Spleen (tissue), 13 donors: ENCODE data around the gene ST6GAL2. TPM values are rescaled to one million over a fixed set of nuclear protein-coding genes. Genes with fewer than 3 reads are reported as not detected.

Experiments used
- DNase-seq: peaks from one replicate; pipeline ENCODE4 v3.0.0-alpha.2; 2020
- H3K27ac ChIP-seq, 8 donors: fragments of 200-600 bp; sonication (generic) in 7 of 8; 1 replicate in 4 of 8; 2 replicates in 4 of 8; pipeline versions ENCODE4 v1.5.0 to v1.8.0; 2016 to 2021; ENCODE audit warnings: inconsistent platforms in 4 of 8, mild to moderate bottlenecking in 4 of 8, moderate library complexity in 1 of 8
- H3K27me3 ChIP-seq, 7 donors: fragments of 200-600 bp; sonication (generic) in 6 of 7; replicated peaks in 1 of 7; 1 replicate in 4 of 7; 2 replicates in 3 of 7; pipeline versions ENCODE4 v1.5.0 to v1.8.0; 2016 to 2021; ENCODE audit warnings: inconsistent platforms in 3 of 7, mild to moderate bottlenecking in 1 of 7
- H3K36me3 ChIP-seq, 6 donors: fragments of 200-600 bp; sonication (generic) in 5 of 6; 1 replicate in 4 of 6; 2 replicates in 2 of 6; pipeline versions ENCODE4 v1.5.0 to v1.8.0; 2016 to 2021; ENCODE audit warnings: inconsistent platforms in 2 of 6
- H3K4me1 ChIP-seq, 6 donors: fragments of 200-600 bp; sonication (generic) in 5 of 6; 1 replicate in 3 of 6; 2 replicates in 3 of 6; pipeline versions ENCODE4 v1.5.0 to v1.8.0; 2016 to 2021; ENCODE audit warnings: inconsistent platforms in 3 of 6
- H3K4me3 ChIP-seq, 8 donors: fragments of 200-600 bp; sonication (generic) in 7 of 8; 1 replicate in 4 of 8; 2 replicates in 4 of 8; pipeline versions ENCODE4 v1.5.0 to v1.8.0; 2016 to 2021; ENCODE audit warnings: inconsistent platforms in 4 of 8, mild to moderate bottlenecking in 4 of 8, moderate library complexity in 2 of 8
- H3K9me3 ChIP-seq, 8 donors: fragments of 200-600 bp; sonication (generic) in 7 of 8; 1 replicate in 4 of 8; 2 replicates in 4 of 8; pipeline versions ENCODE4 v1.5.0 to v1.8.0; 2016 to 2021; ENCODE audit warnings: inconsistent platforms in 4 of 8
- CTCF ChIP-seq, 11 experiments: fragments of 200-600 bp in 7 of 11; fragments of 450-650 bp in 4 of 11; sonication (generic) in 4 of 11; IDR thresholded peaks in 8 of 11; conservative IDR thresholded peaks in 3 of 11; 1 replicate in 7 of 11; 2 replicates in 4 of 11; pipeline versions ENCODE4 v1.4.0 to v1.8.0; 2016 to 2021; ENCODE audit warnings: antibody characterized with exemption in 11 of 11, inconsistent platforms in 4 of 11, mild to moderate bottlenecking in 1 of 11
- POLR2A ChIP-seq, 3 donors: fragments of 450-650 bp; IDR thresholded peaks; one replicate each; pipeline ENCODE4 v1.5.1; 2017; ENCODE audit warnings: antibody characterized with exemption in 3 of 3, mild to moderate bottlenecking in 1 of 3
- POLR2AphosphoS5 ChIP-seq, 3 donors: sonication (generic); formaldehyde crosslinking; IDR thresholded peaks; one replicate each; pipeline ENCODE4 v1.5.1; 2017; ENCODE audit warnings: antibody characterized with exemption in 3 of 3
- WGBS, 5 donors: extraction: QIAGEN DNeasy Blood & Tissue Kit in 3 of 5; methylation state at CpG; one replicate each; pipeline versions ENCODE4 v1.1.5 to v1.1.7; 2013 to 2018; 5-methylcytosine and 5-hydroxymethylcytosine counted together
- intact Hi-C: fragments of 100-400 bp; cut with DNase I; formaldehyde crosslinking; loops from one replicate; pipeline ENCODE4 v1.15.0; 2023; ENCODE audit warnings: low total_unique reads
- long read RNA-seq, 2 donors: transcript quantifications; one replicate each; lab custom pipeline, GENCODE V29; 2026
- polyA plus RNA-seq, 3 donors: library from polyadenylated mRNA; stranded (reverse); fragments of 200-250 nt; gene quantifications; one replicate each; pipeline ENCODE4 v1.2.1, GENCODE V29; 2013
- total RNA-seq, 7 donors: library from RNA; depleted of rRNA in 3 of 7; stranded (reverse); fragments of >200 nt in 3 of 7; fragmentation: NEBNext Ultra II Directional in 4 of 7; extraction: Animal tissue kit (Norgen Biotek cat#: 25700) in 4 of 7; gene quantifications; one replicate each; pipeline versions ENCODE4 v1.1.0 to v1.2.1, GENCODE V29; 2016 to 2021
- donor health status: healthy with polysubstance abuse.
- donor health status: DM: no; HTN: no; CAD: no; lungs with moderate emphysema.
- donor health status: DM: no; HTN: no; CAD: no.
- donor health status: Bipolar disorder and iron deficiency.
- donor health status: healthy.
- donor health status: DM: no; HTN: no; CAD: no.
- donor health status: DM: yes; HTN: yes; CAD: no.

ST6GAL2 gene, protein sequence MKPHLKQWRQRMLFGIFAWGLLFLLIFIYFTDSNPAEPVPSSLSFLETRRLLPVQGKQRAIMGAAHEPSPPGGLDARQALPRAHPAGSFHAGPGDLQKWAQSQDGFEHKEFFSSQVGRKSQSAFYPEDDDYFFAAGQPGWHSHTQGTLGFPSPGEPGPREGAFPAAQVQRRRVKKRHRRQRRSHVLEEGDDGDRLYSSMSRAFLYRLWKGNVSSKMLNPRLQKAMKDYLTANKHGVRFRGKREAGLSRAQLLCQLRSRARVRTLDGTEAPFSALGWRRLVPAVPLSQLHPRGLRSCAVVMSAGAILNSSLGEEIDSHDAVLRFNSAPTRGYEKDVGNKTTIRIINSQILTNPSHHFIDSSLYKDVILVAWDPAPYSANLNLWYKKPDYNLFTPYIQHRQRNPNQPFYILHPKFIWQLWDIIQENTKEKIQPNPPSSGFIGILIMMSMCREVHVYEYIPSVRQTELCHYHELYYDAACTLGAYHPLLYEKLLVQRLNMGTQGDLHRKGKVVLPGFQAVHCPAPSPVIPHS
- under 1 TPM in 2 of 7 donors, not detected in 5; 0.06 to 0.13 TPM for total RNA-seq
- polyA plus RNA-seq: under 1 TPM; under 0.01 to 0.03 (median 0.02) TPM
- long read RNA-seq, donor 1: 0 reads
- long read RNA-seq, donor 2, full-length matches to known transcripts: 1 of 1 reads
- long read RNA-seq, donor 2, partial matches to known transcripts: 0 of 1 reads
- long read RNA-seq, donor 2, other reads (novel, unspliced or antisense): 0 of 1 reads

- TF ChIP-seq POLR2A (IDR thresholded peaks at IDR 0.05) (no peak), CTCF (IDR thresholded peaks at IDR 0.05 in 8 of 11, conservative IDR thresholded peaks at IDR 0.05 in 3 of 11) (no peak), POLR2AphosphoS5 (IDR thresholded peaks at IDR 0.05) (no peak)
- 2 to 11% (median 3%) methylated on average over 66 to 118 of the region's 118 CpGs for WGBS, 5 donors
- Histone ChIP-seq H3K9me3 (no peaks in the 10 kb centered on the region), H3K27me3 (peaks cover 0 to 68% (median 36%) of the 10 kb centered on the region in 7 donors), H3K27ac (no peak within 1 kb of the TSS), H3K4me1 (peaks cover 0 to 19% (median 10%) of the 10 kb centered on the region in 6 donors), H3K36me3 (no peaks in the 10 kb centered on the region), H3K4me3 (peak within 1 kb of the TSS in 7 of 8 donors; percentile 4 to 52 (median 23))
- no peak for DNase-seq
- intact Hi-C loops: no loop called here
Observed at GRCh38 chr2:106885971-106886915, at the start of gene ST6GAL2. ST6GAL2 (minus strand) TSS chr2:106886167; CDS start chr2:106843977, 42,190 bp downstream.

DNA sequence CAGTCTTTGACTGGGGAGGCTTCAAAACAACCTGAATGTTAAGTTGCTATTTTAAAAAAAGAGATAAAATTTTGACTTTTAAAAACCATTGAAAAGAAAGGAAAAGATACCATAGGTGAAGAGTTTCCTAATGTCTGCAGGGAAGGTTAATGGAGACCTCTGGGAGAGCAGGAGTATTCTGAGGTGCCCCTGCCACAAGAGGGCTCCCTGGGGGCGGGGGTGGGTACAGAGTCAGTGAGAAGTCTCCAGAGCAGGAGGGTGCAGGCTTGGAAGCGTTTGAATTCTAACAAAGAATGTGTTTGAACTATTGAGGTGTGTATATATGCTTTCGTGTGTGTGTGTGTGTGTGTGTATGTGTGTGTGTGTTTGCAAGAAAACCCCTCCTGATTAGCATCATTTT, 46.7 kb upstream of the ST6GAL2 start:
- no peaks in the 10 kb centered on the region for H3K4me1 ChIP-seq
- intact Hi-C loops: no loop called here
- H3K9me3 ChIP-seq: peaks cover 0 to 10% (median 5%) of the 10 kb centered on the region in 8 donors
- 55 to 73% (median 62%) methylated on average over 3 of the region's 3 CpGs for WGBS, 5 donors
- H3K27me3 ChIP-seq: no peaks in the 10 kb centered on the region
- no peaks in the 10 kb centered on the region for H3K36me3 ChIP-seq
- H3K27ac ChIP-seq: no peak overlapping the region
- no peak for DNase-seq
- H3K4me3 ChIP-seq: no peak overlapping the region
- TF ChIP-seq POLR2AphosphoS5 (IDR thresholded peaks at IDR 0.05): no peak
- no peak for TF ChIP-seq POLR2A (IDR thresholded peaks at IDR 0.05)
- no peak for TF ChIP-seq CTCF (IDR thresholded peaks at IDR 0.05 in 8 of 11, conservative IDR thresholded peaks at IDR 0.05 in 3 of 11)

- Histone ChIP-seq H3K4me1 (no peaks in the 10 kb centered on the region), H3K9me3 (peaks cover 0 to 19% (median 11%) of the 10 kb centered on the region in 8 donors), H3K27me3 (no peaks in the 10 kb centered on the region), H3K27ac (no peak overlapping the region), H3K4me3 (no peak overlapping the region), H3K36me3 (no peaks in the 10 kb centered on the region)
- no peak for DNase-seq
- WGBS, 5 donors: 85 to 91% (median 90%) methylated on average over 5 of the region's 5 CpGs
- intact Hi-C loops: no loop called here
- TF ChIP-seq POLR2A (IDR thresholded peaks at IDR 0.05): no peak
- no peak for TF ChIP-seq POLR2AphosphoS5 (IDR thresholded peaks at IDR 0.05)
- no peak for TF ChIP-seq CTCF (IDR thresholded peaks at IDR 0.05 in 8 of 11, conservative IDR thresholded peaks at IDR 0.05 in 3 of 11)
Observed at GRCh38 chr2:106931717-106932335, 45.9 kb upstream of the ST6GAL2 start.
